DOHH2 (cell line): Measurements from ENCODE around the gene F10.

Experiments used
- H3F3A ChIP-seq: fragments of 200-600 bp; sonication (generic), shearing (Covaris generic); 2 replicates; pipeline ENCODE4 v1.6.0; 2016; ENCODE audit warnings: antibody characterized with exemption, mild to moderate bottlenecking; ENCODE audit not compliant: control insufficient read depth, insufficient read depth
- H3K27ac ChIP-seq: fragments of 200-600 bp; sonication (generic); 2 replicates; pipeline ENCODE4 v1.5.1; 2014; ENCODE audit warnings: low read depth, mild to moderate bottlenecking, low read length, moderate library complexity
- H3K27me3 ChIP-seq: fragments of 200-600 bp; sonication (generic); 2 replicates; pipeline ENCODE4 v1.6.1; 2014; ENCODE audit warnings: mild to moderate bottlenecking, low read length, mixed read lengths; ENCODE audit not compliant: control insufficient read depth
- H3K36me3 ChIP-seq: fragments of 200-600 bp; sonication (generic); 2 replicates; pipeline ENCODE4 v1.6.1; 2014; ENCODE audit warnings: mild to moderate bottlenecking, low read length, moderate library complexity, mixed read lengths; ENCODE audit not compliant: control insufficient read depth
- H3K4me1 ChIP-seq: fragments of 200-600 bp; sonication (generic); 2 replicates; pipeline ENCODE4 v1.6.1; 2014; ENCODE audit warnings: mild to moderate bottlenecking, low read length, mixed read lengths; ENCODE audit not compliant: control insufficient read depth
- H3K4me2 ChIP-seq: fragments of 200-600 bp; sonication (generic); 2 replicates; pipeline ENCODE4 v1.6.0; 2014; ENCODE audit warnings: mild to moderate bottlenecking, low read length, moderate library complexity
- H3K4me3 ChIP-seq: fragments of 200-600 bp; sonication (generic); 2 replicates; pipeline ENCODE4 v1.5.1; 2014; ENCODE audit warnings: mild to moderate bottlenecking, low read length, mixed read lengths
- H3K79me2 ChIP-seq: fragments of 200-600 bp; sonication (generic); 2 replicates; pipeline ENCODE4 v1.6.1; 2014; ENCODE audit warnings: mild to moderate bottlenecking, low read length, mixed read lengths; ENCODE audit not compliant: control insufficient read depth
- H3K9me2 ChIP-seq: fragments of 200-600 bp; sonication (generic); replicated peaks from 2 replicates; pipeline ENCODE4 v1.6.1; 2014; ENCODE audit warnings: mild to moderate bottlenecking, low read length, mixed read lengths; ENCODE audit not compliant: control insufficient read depth
- H3K9me3 ChIP-seq: fragments of 200-600 bp; sonication (generic); 2 replicates; pipeline ENCODE4 v1.6.1; 2014; ENCODE audit warnings: antibody characterized with exemption, low read length, mixed read lengths; ENCODE audit not compliant: control insufficient read depth, insufficient read depth
- H4K20me1 ChIP-seq: fragments of 200-600 bp; sonication (generic); 2 replicates; pipeline ENCODE4 v1.6.0; 2014; ENCODE audit warnings: low read depth, mild to moderate bottlenecking, antibody characterized with exemption, low read length, moderate library complexity; ENCODE audit not compliant: control insufficient read depth, insufficient read depth
- EZH2phosphoT487 ChIP-seq: fragments of 200-600 bp; sonication (generic); IDR thresholded peaks from 2 replicates; pipeline ENCODE4 v1.6.1; 2017; ENCODE audit warnings: borderline replicate concordance, mild to moderate bottlenecking, antibody characterized with exemption, low read length, moderate library complexity, mixed read lengths
- TF ChIP-seq, protein P1 (sequence below): fragments of 200-600 bp; sonication (generic); IDR thresholded peaks from one replicate; pipeline ENCODE4 v1.5.1; 2014; ENCODE audit warnings: antibody characterized with exemption, mild to moderate bottlenecking, low read depth, low read length; ENCODE audit not compliant: poor library complexity, severe bottlenecking

F10 gene

DNA sequence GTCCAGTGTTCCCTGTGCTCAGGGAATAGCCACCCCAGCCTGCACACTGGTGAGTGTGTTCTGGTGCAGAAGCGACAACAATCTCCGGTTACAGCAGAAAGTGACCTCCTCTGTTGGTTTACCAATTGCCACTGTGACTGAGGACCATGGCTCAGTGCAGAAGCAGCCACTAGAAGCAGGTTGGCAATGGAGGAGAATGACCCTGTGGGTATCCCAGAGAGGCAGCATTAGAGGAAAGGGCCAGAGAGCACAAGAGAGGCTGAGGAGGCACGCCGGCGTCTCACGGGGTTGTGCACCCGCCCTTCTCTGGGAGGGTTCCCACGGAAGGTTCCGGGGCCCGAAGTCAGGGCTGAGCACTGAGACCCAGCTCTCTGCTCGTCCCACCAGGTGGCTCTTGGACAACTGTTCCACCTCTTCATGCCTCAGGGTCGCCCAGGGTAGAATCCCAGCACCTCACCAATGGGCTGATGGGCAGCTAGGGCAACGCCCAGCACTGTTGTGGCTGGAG is 49.9 kb downstream of the F10 start:
- H3K4me2 ChIP-seq = no peak overlapping the region
- H3K79me2 ChIP-seq = no peaks in the 10 kb centered on the region
- no peaks in the 10 kb centered on the region for H3K9me3 ChIP-seq
- no peaks in the 10 kb centered on the region for H4K20me1 ChIP-seq
- H3F3A ChIP-seq = no peaks in the 10 kb centered on the region
- TF ChIP-seq, protein P1, sequence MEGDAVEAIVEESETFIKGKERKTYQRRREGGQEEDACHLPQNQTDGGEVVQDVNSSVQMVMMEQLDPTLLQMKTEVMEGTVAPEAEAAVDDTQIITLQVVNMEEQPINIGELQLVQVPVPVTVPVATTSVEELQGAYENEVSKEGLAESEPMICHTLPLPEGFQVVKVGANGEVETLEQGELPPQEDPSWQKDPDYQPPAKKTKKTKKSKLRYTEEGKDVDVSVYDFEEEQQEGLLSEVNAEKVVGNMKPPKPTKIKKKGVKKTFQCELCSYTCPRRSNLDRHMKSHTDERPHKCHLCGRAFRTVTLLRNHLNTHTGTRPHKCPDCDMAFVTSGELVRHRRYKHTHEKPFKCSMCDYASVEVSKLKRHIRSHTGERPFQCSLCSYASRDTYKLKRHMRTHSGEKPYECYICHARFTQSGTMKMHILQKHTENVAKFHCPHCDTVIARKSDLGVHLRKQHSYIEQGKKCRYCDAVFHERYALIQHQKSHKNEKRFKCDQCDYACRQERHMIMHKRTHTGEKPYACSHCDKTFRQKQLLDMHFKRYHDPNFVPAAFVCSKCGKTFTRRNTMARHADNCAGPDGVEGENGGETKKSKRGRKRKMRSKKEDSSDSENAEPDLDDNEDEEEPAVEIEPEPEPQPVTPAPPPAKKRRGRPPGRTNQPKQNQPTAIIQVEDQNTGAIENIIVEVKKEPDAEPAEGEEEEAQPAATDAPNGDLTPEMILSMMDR = no peak
- no peak for TF ChIP-seq EZH2phosphoT487
- H3K9me2 ChIP-seq = no peaks in the 10 kb centered on the region
- peaks cover 57% of the 10 kb centered on the region for H3K36me3 ChIP-seq
- H3K27ac ChIP-seq = no peak overlapping the region
- no peaks in the 10 kb centered on the region for H3K27me3 ChIP-seq
- H3K4me3 ChIP-seq = no peak overlapping the region
- H3K4me1 ChIP-seq = no peaks in the 10 kb centered on the region

DNA sequence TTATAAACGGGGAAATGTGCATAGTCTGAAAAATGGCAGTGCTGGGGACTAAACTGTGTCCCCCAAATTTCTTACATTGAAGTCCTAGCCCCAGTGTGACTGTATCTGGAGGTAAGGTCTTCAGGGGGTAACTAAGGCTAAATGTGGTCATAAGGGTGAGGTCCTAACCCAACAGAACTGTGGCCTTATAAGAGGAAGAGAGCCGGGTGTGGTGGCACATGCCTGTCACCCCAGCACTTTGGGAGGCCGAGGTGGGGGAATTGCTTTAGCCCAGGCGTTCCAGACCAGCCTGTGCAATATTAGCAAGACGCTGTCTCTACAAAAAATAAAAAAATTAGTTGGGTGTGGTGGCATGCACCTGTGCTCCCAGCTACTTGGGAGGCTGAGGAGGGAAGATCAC is 53.7 kb downstream of the F10 start:
- Histone ChIP-seq H3F3A (no peaks in the 10 kb centered on the region), H3K4me1 (no peaks in the 10 kb centered on the region), H3K27ac (no peak overlapping the region), H4K20me1 (no peaks in the 10 kb centered on the region), H3K4me2 (no peak overlapping the region), H3K27me3 (no peaks in the 10 kb centered on the region), H3K36me3 (peaks cover 76% of the 10 kb centered on the region), H3K9me3 (no peaks in the 10 kb centered on the region), H3K79me2 (no peaks in the 10 kb centered on the region), H3K9me2 (no peaks in the 10 kb centered on the region), H3K4me3 (no peak overlapping the region)
- no peak for TF ChIP-seq EZH2phosphoT487
- TF ChIP-seq, protein P1 = no peak

DNA sequence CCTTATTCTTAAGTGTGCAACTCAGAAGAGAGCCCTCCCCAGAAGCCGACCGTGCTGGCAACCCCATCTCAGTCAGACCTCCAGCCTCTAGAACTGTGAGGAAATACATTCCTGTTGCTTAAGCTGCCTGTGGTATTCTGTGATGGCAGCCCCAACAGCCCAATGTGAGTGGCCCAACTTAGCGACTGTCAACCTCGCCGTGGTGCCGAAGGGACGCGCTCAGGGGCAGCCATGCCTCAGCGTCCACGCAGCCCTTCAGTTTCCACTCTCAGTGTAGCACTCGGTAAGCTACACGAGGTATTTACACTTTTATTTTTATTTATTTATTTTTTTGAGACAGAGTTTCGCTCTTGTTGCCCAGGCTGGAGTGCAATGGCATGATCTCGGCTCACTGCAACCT is 54.2 kb downstream of the F10 start:
- TF ChIP-seq, protein P1 = no peak
- TF ChIP-seq EZH2phosphoT487 = no peak
- Histone ChIP-seq H3K9me2 (no peaks in the 10 kb centered on the region), H3K4me3 (no peak overlapping the region)

More for the DNA sequence above, 54.2 kb downstream of the F10 start:
- H3K4me2 ChIP-seq = no peak overlapping the region
- H4K20me1 ChIP-seq = no peaks in the 10 kb centered on the region
- H3K27ac ChIP-seq = no peak overlapping the region
- no peaks in the 10 kb centered on the region for H3K79me2 ChIP-seq
- H3K9me3 ChIP-seq = no peaks in the 10 kb centered on the region
- no peaks in the 10 kb centered on the region for H3K27me3 ChIP-seq
- H3K4me1 ChIP-seq = no peaks in the 10 kb centered on the region
- H3F3A ChIP-seq = no peaks in the 10 kb centered on the region
- peaks cover 76% of the 10 kb centered on the region for H3K36me3 ChIP-seq
